ENCODE measurements around the gene RARB.

Gene RARB

DNA sequence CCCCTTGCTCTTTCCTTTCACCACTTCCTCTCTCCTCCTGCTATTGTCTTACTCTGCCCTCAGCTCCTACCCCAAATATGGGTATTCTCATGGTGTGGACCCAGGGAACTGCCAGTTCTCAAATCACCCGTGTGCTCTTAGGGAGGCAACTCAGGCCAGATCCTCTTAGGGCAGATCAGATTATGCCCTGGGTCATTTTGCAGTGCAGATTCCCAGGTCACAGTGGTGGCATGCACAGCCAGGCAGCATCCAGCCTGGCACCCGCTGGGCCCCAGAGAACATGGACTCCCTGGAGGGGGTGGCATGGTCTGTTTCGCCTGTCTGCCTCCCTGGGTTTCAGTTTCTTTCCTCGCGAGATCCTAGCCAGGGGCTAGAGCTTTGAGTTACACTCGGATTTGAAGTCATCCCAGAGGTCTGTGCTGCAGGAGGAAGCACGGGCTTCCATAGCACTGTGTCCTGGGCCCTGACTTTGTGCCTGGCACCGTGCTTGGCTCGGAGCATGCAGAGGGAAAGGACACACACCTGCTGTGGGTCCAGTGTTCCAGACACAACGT lies 140.5 kb downstream of the RARB start:
- no peaks in the 10 kb centered on the region for H4K20me1 ChIP-seq (ENCODE audit: insufficient read depth, low read length)
- H3K79me2 ChIP-seq (ENCODE audit: insufficient read depth, low read length): no peaks in the 10 kb centered on the region
- H2AFZ ChIP-seq (ENCODE audit: low read length): no peak overlapping the region
- H3K4me1 ChIP-seq (ENCODE audit: insufficient read depth, low read length, severe bottlenecking): no peaks in the 10 kb centered on the region
- no peaks in the 10 kb centered on the region for H3K27me3 ChIP-seq (ENCODE audit: insufficient read depth, low read length)
- H3K9me3 ChIP-seq (ENCODE audit: low read length): no peaks in the 10 kb centered on the region
- no peaks in the 10 kb centered on the region for H3F3A ChIP-seq (ENCODE audit: insufficient read depth, low read length)
- no peaks in the 10 kb centered on the region for H3K9me2 ChIP-seq (ENCODE audit: low read depth, low read length)
- no peak overlapping the region for H3K27ac ChIP-seq (ENCODE audit: low read depth, low read length, poor library complexity, severe bottlenecking)
- no peak overlapping the region for H3K4me3 ChIP-seq (ENCODE audit: low read depth, low read length, poor library complexity, severe bottlenecking)
- no peaks in the 10 kb centered on the region for H3K36me3 ChIP-seq (ENCODE audit: insufficient read depth, low read length)
- H3K9ac ChIP-seq (ENCODE audit: low read length): no peak overlapping the region
- H3K4me2 ChIP-seq (ENCODE audit: low read length): no peak overlapping the region
- TF ChIP-seq CTCF (IDR thresholded peaks at IDR 0.05; ENCODE audit: low read length): no peak
- TF ChIP-seq EZH2 (IDR thresholded peaks at IDR 0.05; ENCODE audit: borderline replicate concordance, low read length): no peak

GRCh38 chr3:25571285-25571684 lies 143.2 kb downstream of the RARB start:
- no peaks in the 10 kb centered on the region for H3K9me2 ChIP-seq (ENCODE audit: low read depth, low read length)
- H3F3A ChIP-seq (ENCODE audit: insufficient read depth, low read length): no peaks in the 10 kb centered on the region

GRCh38 chr3:25572336-25572735 lies 144.3 kb downstream of the RARB start:
- no peaks in the 10 kb centered on the region for H4K20me1 ChIP-seq (ENCODE audit: insufficient read depth, low read length)
- no peaks in the 10 kb centered on the region for H3K9me3 ChIP-seq (ENCODE audit: low read length)
- no peaks in the 10 kb centered on the region for H3K79me2 ChIP-seq (ENCODE audit: insufficient read depth, low read length)
- H3K27me3 ChIP-seq (ENCODE audit: insufficient read depth, low read length): no peaks in the 10 kb centered on the region
- H3K4me2 ChIP-seq (ENCODE audit: low read length): no peak overlapping the region
- H3K4me3 ChIP-seq (ENCODE audit: low read depth, low read length, poor library complexity, severe bottlenecking): no peak overlapping the region
- no peak overlapping the region for H3K27ac ChIP-seq (ENCODE audit: low read depth, low read length, poor library complexity, severe bottlenecking)
- H3K4me1 ChIP-seq (ENCODE audit: insufficient read depth, low read length, severe bottlenecking): no peaks in the 10 kb centered on the region
- TF ChIP-seq CTCF (IDR thresholded peaks at IDR 0.05; ENCODE audit: low read length) (no peak), EZH2 (IDR thresholded peaks at IDR 0.05; ENCODE audit: borderline replicate concordance, low read length) (no peak)
- H3K36me3 ChIP-seq (ENCODE audit: insufficient read depth, low read length): no peaks in the 10 kb centered on the region
- H3F3A ChIP-seq (ENCODE audit: insufficient read depth, low read length): no peaks in the 10 kb centered on the region
- no peaks in the 10 kb centered on the region for H3K9me2 ChIP-seq (ENCODE audit: low read depth, low read length)
- no peak overlapping the region for H2AFZ ChIP-seq (ENCODE audit: low read length)
- H3K9ac ChIP-seq (ENCODE audit: low read length): no peak overlapping the region

More at GRCh38 chr3:25571285-25571684, 143.2 kb downstream of the RARB start:
- no peak overlapping the region for H3K4me3 ChIP-seq (ENCODE audit: low read depth, low read length, poor library complexity, severe bottlenecking)
- no peaks in the 10 kb centered on the region for H3K36me3 ChIP-seq (ENCODE audit: insufficient read depth, low read length)
- H3K4me2 ChIP-seq (ENCODE audit: low read length): no peak overlapping the region
- no peaks in the 10 kb centered on the region for H3K27me3 ChIP-seq (ENCODE audit: insufficient read depth, low read length)
- H3K79me2 ChIP-seq (ENCODE audit: insufficient read depth, low read length): no peaks in the 10 kb centered on the region
- no peaks in the 10 kb centered on the region for H3K9me3 ChIP-seq (ENCODE audit: low read length)
- H3K27ac ChIP-seq (ENCODE audit: low read depth, low read length, poor library complexity, severe bottlenecking): no peak overlapping the region
- H2AFZ ChIP-seq (ENCODE audit: low read length): no peak overlapping the region
- no peaks in the 10 kb centered on the region for H3K4me1 ChIP-seq (ENCODE audit: insufficient read depth, low read length, severe bottlenecking)
- TF ChIP-seq EZH2 (IDR thresholded peaks at IDR 0.05; ENCODE audit: borderline replicate concordance, low read length): no peak
- TF ChIP-seq CTCF (IDR thresholded peaks at IDR 0.05; ENCODE audit: low read length): no peak
- no peak overlapping the region for H3K9ac ChIP-seq (ENCODE audit: low read length)
- H4K20me1 ChIP-seq (ENCODE audit: insufficient read depth, low read length): no peaks in the 10 kb centered on the region
